Keratinocyte (primary cell): ENCODE data around the gene MDGA2. TPM values are rescaled to one million over a fixed set of nuclear protein-coding genes. Genes with fewer than 3 reads are reported as not detected.

Experiments used
- DNase-seq: peaks from one replicate; pipeline ENCODE4 v3.0.0-alpha.2; 2011; ENCODE audit warnings: low read depth, missing footprints, low spot score
- FAIRE-seq: peaks from 2 replicates; lab custom pipeline; 2011; peaks lifted over from hg19 to GRCh38; lab: Jason Lieb, UNC
- H2AFZ ChIP-seq: 2 replicates; pipeline ENCODE4 v1.6.0; 2012; ENCODE audit warnings: low read length, control low read depth, inconsistent platforms; ENCODE audit not compliant: control insufficient read depth
- H3K27ac ChIP-seq: 2 replicates; pipeline ENCODE4 v1.5.1; 2011; ENCODE audit warnings: low read length; ENCODE audit not compliant: control insufficient read depth, insufficient read depth
- H3K27me3 ChIP-seq: 3 replicates; pipeline ENCODE4 v1.6.0; 2011; ENCODE audit warnings: low read length; ENCODE audit not compliant: control insufficient read depth, insufficient read depth; ENCODE audit errors: extremely low read depth
- H3K36me3 ChIP-seq, 2 experiments: 2 replicates in 1 of 2; 3 replicates in 1 of 2; pipeline ENCODE4 v1.5.1; 2011; ENCODE audit warnings: low read length in 2 of 2, mild to moderate bottlenecking in 1 of 2; ENCODE audit not compliant: control insufficient read depth in 2 of 2, insufficient read depth in 2 of 2; ENCODE audit errors: extremely low read depth in 1 of 2
- H3K4me1 ChIP-seq: 3 replicates; pipeline ENCODE4 v1.5.1; 2011; ENCODE audit warnings: low read length; ENCODE audit not compliant: control insufficient read depth, insufficient read depth; ENCODE audit errors: extremely low read depth
- H3K4me2 ChIP-seq: 3 replicates; pipeline ENCODE4 v1.6.0; 2011; ENCODE audit warnings: low read depth, low read length; ENCODE audit not compliant: control insufficient read depth, insufficient read depth; ENCODE audit errors: extremely low read depth
- H3K4me3 ChIP-seq, 3 experiments: fragments of 200-600 bp in 1 of 3; sonication (generic) in 1 of 3; 2 replicates in 2 of 3; 3 replicates in 1 of 3; pipeline ENCODE4 v1.5.1; 2011 to 2016; ENCODE audit warnings: low read length in 3 of 3, mild to moderate bottlenecking in 3 of 3, control low read depth in 2 of 3, inconsistent platforms in 1 of 3, low read depth in 1 of 3, mixed read lengths in 1 of 3, mixed run types in 1 of 3, moderate library complexity in 1 of 3; ENCODE audit not compliant: control insufficient read depth in 2 of 3, insufficient read depth in 2 of 3; ENCODE audit errors: extremely low read depth in 1 of 3
- H3K79me2 ChIP-seq: 2 replicates; pipeline ENCODE4 v1.6.0; 2012; ENCODE audit warnings: low read length; ENCODE audit not compliant: control insufficient read depth, insufficient read depth
- H3K9ac ChIP-seq: 3 replicates; pipeline ENCODE4 v1.6.0; 2011; ENCODE audit warnings: low read length; ENCODE audit not compliant: control insufficient read depth, insufficient read depth; ENCODE audit errors: extremely low read depth
- H3K9me1 ChIP-seq: 3 replicates; pipeline ENCODE4 v1.6.0; 2011; ENCODE audit warnings: low read length; ENCODE audit not compliant: control insufficient read depth, insufficient read depth; ENCODE audit errors: extremely low read depth
- H3K9me3 ChIP-seq: 2 replicates; pipeline ENCODE4 v1.5.1; 2012; ENCODE audit warnings: low read depth, low read length; ENCODE audit not compliant: control insufficient read depth
- H4K20me1 ChIP-seq: 3 replicates; pipeline ENCODE4 v1.6.0; 2011; ENCODE audit warnings: low read length; ENCODE audit not compliant: control insufficient read depth, insufficient read depth; ENCODE audit errors: extremely low read depth
- EZH2 ChIP-seq: IDR thresholded peaks from one replicate; pipeline ENCODE4 v1.6.1; 2012; ENCODE audit warnings: inconsistent platforms, mild to moderate bottlenecking, low read length, moderate library complexity
- dilution Hi-C: fragments of 300-500 bp; cut with MboI; formaldehyde crosslinking; loops from one replicate; pipeline ENCODE4 v1.7.0; 2020; ENCODE audit warnings: low sequenced_read_pairs; ENCODE audit not compliant: extremely low pct_ligation_motif_present
- polyA plus RNA-seq, 5 experiments: library from polyadenylated mRNA; depleted of rRNA in 3 of 5; stranded (reverse) in 3 of 5; stranded (forward) in 1 of 5; unstranded in 1 of 5; fragments of >200 nt; gene quantifications; 1 replicate in 1 of 5; 2 replicates in 3 of 5; 3 replicates in 1 of 5; pipeline versions ENCODE4 v1.2.1 to v1.2.3, GENCODE V29; 2011 to 2012; ENCODE audit warnings: missing spikeins in 2 of 5, low read depth in 1 of 5, low replicate concordance in 1 of 5
- TF ChIP-seq, protein P1 (sequence below), 3 experiments: IDR thresholded peaks in 1 of 3; conservative IDR thresholded peaks in 1 of 3; optimal IDR thresholded peaks in 1 of 3; 2 replicates in 2 of 3; 3 replicates in 1 of 3; pipeline versions ENCODE3 to v1.5.1; 2011; ENCODE audit warnings: low read length in 3 of 3, mild to moderate bottlenecking in 3 of 3, moderate library complexity in 2 of 3, control low read depth in 1 of 3, inconsistent platforms in 1 of 3; ENCODE audit not compliant: insufficient read depth in 2 of 3; ENCODE audit errors: extremely low read depth in 1 of 3

Gene MDGA2
- polyA plus RNA-seq, 1 donor (not counting 4 experiments of a cell fraction or from before 2014, with no cell fraction given) = not detected

GRCh38 chr14:46989566-46989965, 685.8 kb downstream of the MDGA2 start:
- dilution Hi-C loops = no loop called here
- FAIRE-seq (no peak), DNase-seq (no peak)
- no peaks in the 10 kb centered on the region for H3K4me1 ChIP-seq
- no peak overlapping the region for H3K4me3 ChIP-seq
- H3K9me1 ChIP-seq = no peaks in the 10 kb centered on the region
- no peak overlapping the region for H3K27ac ChIP-seq
- H3K36me3 ChIP-seq = no peaks in the 10 kb centered on the region
- H3K27me3 ChIP-seq = no peaks in the 10 kb centered on the region
- no peak overlapping the region for H2AFZ ChIP-seq
- no peaks in the 10 kb centered on the region for H3K9me3 ChIP-seq
- TF ChIP-seq, protein P1, sequence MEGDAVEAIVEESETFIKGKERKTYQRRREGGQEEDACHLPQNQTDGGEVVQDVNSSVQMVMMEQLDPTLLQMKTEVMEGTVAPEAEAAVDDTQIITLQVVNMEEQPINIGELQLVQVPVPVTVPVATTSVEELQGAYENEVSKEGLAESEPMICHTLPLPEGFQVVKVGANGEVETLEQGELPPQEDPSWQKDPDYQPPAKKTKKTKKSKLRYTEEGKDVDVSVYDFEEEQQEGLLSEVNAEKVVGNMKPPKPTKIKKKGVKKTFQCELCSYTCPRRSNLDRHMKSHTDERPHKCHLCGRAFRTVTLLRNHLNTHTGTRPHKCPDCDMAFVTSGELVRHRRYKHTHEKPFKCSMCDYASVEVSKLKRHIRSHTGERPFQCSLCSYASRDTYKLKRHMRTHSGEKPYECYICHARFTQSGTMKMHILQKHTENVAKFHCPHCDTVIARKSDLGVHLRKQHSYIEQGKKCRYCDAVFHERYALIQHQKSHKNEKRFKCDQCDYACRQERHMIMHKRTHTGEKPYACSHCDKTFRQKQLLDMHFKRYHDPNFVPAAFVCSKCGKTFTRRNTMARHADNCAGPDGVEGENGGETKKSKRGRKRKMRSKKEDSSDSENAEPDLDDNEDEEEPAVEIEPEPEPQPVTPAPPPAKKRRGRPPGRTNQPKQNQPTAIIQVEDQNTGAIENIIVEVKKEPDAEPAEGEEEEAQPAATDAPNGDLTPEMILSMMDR (optimal IDR thresholded peaks at IDR 0.05 in 1 of 3, IDR thresholded peaks at IDR 0.05 in 1 of 3, conservative IDR thresholded peaks at IDR 0.05 in 1 of 3; ENCODE audit: extremely low read depth in 1 of 3, insufficient read depth in 2 of 3, low read length in 3 of 3) = no peak
- TF ChIP-seq EZH2 = no peak
- H4K20me1 ChIP-seq = no peaks in the 10 kb centered on the region
- no peaks in the 10 kb centered on the region for H3K79me2 ChIP-seq
- no peak overlapping the region for H3K9ac ChIP-seq
- no peak overlapping the region for H3K4me2 ChIP-seq

DNA sequence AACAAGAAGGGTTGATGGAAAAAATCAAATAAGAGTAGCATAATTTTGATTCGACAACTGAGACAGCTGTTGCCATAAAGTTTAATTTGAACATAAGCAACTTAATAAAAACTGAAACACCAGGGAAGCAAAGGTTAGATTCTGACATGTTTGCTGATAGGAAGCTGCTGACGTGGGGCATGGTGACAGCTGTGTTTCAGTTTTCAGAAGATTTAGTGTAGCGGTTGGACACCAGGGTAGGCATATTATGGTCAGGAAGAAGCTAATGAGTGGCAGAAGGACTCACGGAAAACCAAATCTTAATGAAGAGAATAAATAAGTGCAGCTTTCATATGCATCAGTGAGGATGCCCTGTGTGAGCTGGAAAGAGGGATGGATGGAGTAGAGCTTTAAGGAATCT, 687.1 kb downstream of the MDGA2 start:
- DNase-seq (no peak), FAIRE-seq (no peak)
- Histone ChIP-seq H2AFZ (no peak overlapping the region), H3K79me2 (no peaks in the 10 kb centered on the region), H3K9me1 (no peaks in the 10 kb centered on the region), H3K9ac (no peak overlapping the region), H3K9me3 (no peaks in the 10 kb centered on the region), H3K27me3 (no peaks in the 10 kb centered on the region), H3K4me3 (no peak overlapping the region), H3K4me1 (no peaks in the 10 kb centered on the region), H3K27ac (no peak overlapping the region), H3K36me3 (no peaks in the 10 kb centered on the region), H4K20me1 (no peaks in the 10 kb centered on the region), H3K4me2 (no peak overlapping the region)
- no peak for TF ChIP-seq EZH2
- TF ChIP-seq, protein P1 (optimal IDR thresholded peaks at IDR 0.05 in 1 of 3, IDR thresholded peaks at IDR 0.05 in 1 of 3, conservative IDR thresholded peaks at IDR 0.05 in 1 of 3; ENCODE audit: extremely low read depth in 1 of 3, insufficient read depth in 2 of 3, low read length in 3 of 3) = no peak
- dilution Hi-C loops = no loop called here
